Endothelial cell of umbilical vein (primary cell): ENCODE data around the gene CSNK1G2. TPM values are rescaled to one million over a fixed set of nuclear protein-coding genes. Genes with fewer than 3 reads are reported as not detected.

Experiments
- BruUV-seq: library from RNA; stranded (reverse); fragments of 400-500 nt; replicated peaks from 2 replicates; lab custom pipeline; 2021; lab: Mats Ljungman, UMichigan
- CTCF ChIA-PET: fragments of 300-600, 350-600 bp; sonication (Branson Sonifier 250); formaldehyde crosslinking; loops from one replicate; lab custom pipeline; 2021; ENCODE audit warnings: antibody characterized with exemption, inconsistent platforms; lab: Charles Lee
- POLR2A ChIA-PET: fragments of 300-600, 350-600 bp; sonication (Branson Sonifier 250); formaldehyde crosslinking; loops from one replicate; lab custom pipeline; 2021; ENCODE audit warnings: antibody characterized with exemption, inconsistent platforms; lab: Charles Lee
- DNase-seq: peaks from one replicate; pipeline ENCODE4 v3.0.0-alpha.2; 2011; ENCODE audit warnings: low read depth, low spot score
- FAIRE-seq: peaks from 2 replicates; lab custom pipeline; 2011; peaks lifted over from hg19 to GRCh38; lab: Jason Lieb, UNC
- H2AFZ ChIP-seq: 2 replicates; pipeline ENCODE4 v1.6.0; 2012; ENCODE audit warnings: low read depth, low read length, control low read depth, inconsistent platforms
- H3K27ac ChIP-seq: 2 replicates; pipeline ENCODE4 v1.5.1; 2011; ENCODE audit warnings: low read depth, mild to moderate bottlenecking, control low read depth, low read length, moderate library complexity; ENCODE audit not compliant: insufficient read depth
- H3K27me3 ChIP-seq, 2 experiments: 2 replicates each; pipeline versions ENCODE4 v1.6.0 to v1.6.1; 2011; ENCODE audit warnings: low read length in 2 of 2, mixed read lengths in 1 of 2; ENCODE audit not compliant: control insufficient read depth in 2 of 2, insufficient read depth in 2 of 2
- H3K36me3 ChIP-seq, 2 experiments: 2 replicates in 1 of 2; 3 replicates in 1 of 2; pipeline ENCODE4 v1.5.1; 2011; ENCODE audit warnings: low read length in 2 of 2, mild to moderate bottlenecking in 1 of 2, moderate library complexity in 1 of 2; ENCODE audit not compliant: control insufficient read depth in 2 of 2, insufficient read depth in 2 of 2; ENCODE audit errors: extremely low read depth in 1 of 2
- H3K4me1 ChIP-seq: 3 replicates; pipeline ENCODE4 v1.5.1; 2011; ENCODE audit warnings: mild to moderate bottlenecking, low read length; ENCODE audit not compliant: control insufficient read depth, insufficient read depth; ENCODE audit errors: extremely low read depth
- H3K4me2 ChIP-seq: 2 replicates; pipeline ENCODE4 v1.6.1; 2011; ENCODE audit warnings: low read length, control low read depth, mixed read lengths; ENCODE audit not compliant: insufficient read depth
- H3K4me3 ChIP-seq, 3 experiments: fragments of 200-600 bp in 1 of 3; sonication (generic), shearing (Covaris generic) in 1 of 3; replicated peaks in 1 of 3; 2 replicates each; pipeline ENCODE4 v1.5.1; 2011 to 2016; ENCODE audit warnings: control low read depth in 3 of 3, low read length in 3 of 3, mild to moderate bottlenecking in 2 of 3, inconsistent platforms in 1 of 3, low read depth in 1 of 3, moderate library complexity in 1 of 3; ENCODE audit not compliant: insufficient read depth in 1 of 3
- H3K79me2 ChIP-seq: 2 replicates; pipeline ENCODE4 v1.6.0; 2012; ENCODE audit warnings: low read length, inconsistent platforms; ENCODE audit not compliant: control insufficient read depth, insufficient read depth
- H3K9ac ChIP-seq: replicated peaks from 2 replicates; pipeline ENCODE3; 2011; ENCODE audit warnings: low read length, control low read depth; ENCODE audit not compliant: insufficient read depth; ENCODE audit errors: extremely low read depth
- H3K9me1 ChIP-seq: replicated peaks from 3 replicates; pipeline ENCODE4 v1.6.0; 2011; ENCODE audit warnings: mild to moderate bottlenecking, low read length; ENCODE audit not compliant: control insufficient read depth, insufficient read depth; ENCODE audit errors: extremely low read depth
- H3K9me3 ChIP-seq: replicated peaks from 2 replicates; pipeline ENCODE4 v1.5.1; 2012; ENCODE audit warnings: low read length, inconsistent platforms; ENCODE audit not compliant: control insufficient read depth, insufficient read depth
- H4K20me1 ChIP-seq: replicated peaks from 2 replicates; pipeline ENCODE3; 2011; ENCODE audit warnings: mild to moderate bottlenecking, low read length; ENCODE audit not compliant: control insufficient read depth, insufficient read depth; ENCODE audit errors: extremely low read depth
- CTCF ChIP-seq, 2 donors: IDR thresholded peaks; 1 replicate in 1 of 2; 2 replicates in 1 of 2; pipeline ENCODE4 v1.5.1; 2011; ENCODE audit warnings: low read length in 2 of 2, mild to moderate bottlenecking in 2 of 2, moderate library complexity in 2 of 2, control low read depth in 1 of 2, inconsistent platforms in 1 of 2, low read depth in 1 of 2; ENCODE audit not compliant: insufficient read depth in 1 of 2; ENCODE audit errors: extremely low read depth in 1 of 2
- EZH2 ChIP-seq: IDR thresholded peaks from 2 replicates; pipeline ENCODE4 v1.6.1; 2012; ENCODE audit warnings: borderline replicate concordance, low read depth, mild to moderate bottlenecking, moderate library complexity, low read length, inconsistent platforms; ENCODE audit not compliant: severe bottlenecking
- FOS ChIP-seq: IDR thresholded peaks from 2 replicates; pipeline ENCODE4 v1.6.1; 2011; ENCODE audit warnings: mild to moderate bottlenecking, low read length, moderate library complexity, borderline replicate concordance; ENCODE audit not compliant: insufficient read depth
- GATA2 ChIP-seq: IDR thresholded peaks from 2 replicates; pipeline ENCODE4 v1.7.0; 2011; ENCODE audit warnings: low read depth, mild to moderate bottlenecking, moderate library complexity, mixed read lengths, low read length; ENCODE audit not compliant: insufficient read length, insufficient read depth
- JUN ChIP-seq: IDR thresholded peaks from 2 replicates; pipeline ENCODE4 v1.6.1; 2011; ENCODE audit warnings: borderline replicate concordance, low read depth; ENCODE audit not compliant: insufficient read length, insufficient read depth
- MYC ChIP-seq: IDR thresholded peaks from one replicate; pipeline ENCODE4 v1.6.1; 2011; ENCODE audit warnings: mild to moderate bottlenecking, low read depth, low read length
- POLR2A ChIP-seq: IDR thresholded peaks from 2 replicates; pipeline ENCODE4 v1.6.1; 2012; ENCODE audit warnings: low read depth, mild to moderate bottlenecking, control low read depth, low read length
- POLR2AphosphoS5 ChIP-seq: IDR thresholded peaks from 2 replicates; pipeline ENCODE4 v1.6.1; 2012; ENCODE audit warnings: low read depth, mild to moderate bottlenecking, control low read depth, low read length, moderate library complexity; ENCODE audit not compliant: insufficient read depth
- dilution Hi-C: fragments of 300-500 bp; cut with MboI; formaldehyde crosslinking; loops from one replicate; pipeline ENCODE4 v1.15.0; 2019; ENCODE audit warnings: low sequenced_read_pairs; ENCODE audit not compliant: extremely low pct_ligation_motif_present
- intact Hi-C: fragments of 100-400 bp; cut with micrococcal nuclease; formaldehyde crosslinking; loops from one replicate; pipeline ENCODE4 v1.10.0; 2022
- polyA plus RNA-seq, 4 experiments: library from polyadenylated mRNA; depleted of rRNA in 3 of 4; stranded (reverse) in 3 of 4; unstranded in 1 of 4; fragments of >200 nt; gene quantifications; 2 replicates each; pipeline versions ENCODE4 v1.2.1 to v1.2.3, GENCODE V29; 2011 to 2012; ENCODE audit warnings: missing spikeins in 1 of 4
- total RNA-seq: library from RNA; stranded (reverse); gene quantifications from 2 replicates; pipeline ENCODE4 v1.2.3, GENCODE V29; 2021
- TF ChIP-seq, protein P1 (sequence below): IDR thresholded peaks from 2 replicates; pipeline ENCODE4 v1.6.1; 2011; ENCODE audit not compliant: insufficient read depth, insufficient read length

CSNK1G2 gene
- total and polyA plus RNA-seq, 2 donors (not counting 3 experiments of a cell fraction or from before 2014, with no cell fraction given) = 96.6 to 110 TPM

GRCh38 chr19:1957562-1958248, 16.7 kb downstream of the CSNK1G2 start:
- Histone ChIP-seq H3K9me1 (no peaks in the 10 kb centered on the region), H3K4me3 (no peak overlapping the region), H3K4me2 (no peak overlapping the region), H3K79me2 (peaks cover 63% of the 10 kb centered on the region), H3K27ac (no peak overlapping the region), H4K20me1 (no peaks in the 10 kb centered on the region), H2AFZ (no peak overlapping the region), H3K9ac (no peak overlapping the region), H3K9me3 (no peaks in the 10 kb centered on the region), H3K4me1 (no peaks in the 10 kb centered on the region), H3K36me3 (peaks cover 0 to 11% of the 10 kb centered on the region in 2 experiments), H3K27me3 (no peaks in the 10 kb centered on the region)
- dilution Hi-C loops (no loop called here), intact Hi-C loops (no loop called here)
- DNase-seq (no peak), FAIRE-seq (no peak)
- TF ChIP-seq POLR2A = no peak
- no peak for TF ChIP-seq EZH2
- TF ChIP-seq, protein P1, sequence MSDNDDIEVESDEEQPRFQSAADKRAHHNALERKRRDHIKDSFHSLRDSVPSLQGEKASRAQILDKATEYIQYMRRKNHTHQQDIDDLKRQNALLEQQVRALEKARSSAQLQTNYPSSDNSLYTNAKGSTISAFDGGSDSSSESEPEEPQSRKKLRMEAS = no peak
- TF ChIP-seq JUN = no peak
- no peak for TF ChIP-seq CTCF (IDR thresholded peaks at IDR 0.05; ENCODE audit: extremely low read depth in 1 of 2, insufficient read depth in 1 of 2, low read depth in 1 of 2, low read length in 2 of 2)
- TF ChIP-seq POLR2AphosphoS5 = no peak
- TF ChIP-seq FOS = no peak
- TF ChIP-seq MYC = no peak
- no peak for TF ChIP-seq GATA2
- ChIA-PET CTCF (interaction anchor here (1.6 kb wide), 1 partner anchor 28 kb away, joined by 4 read pairs; no protein-coding TSS in a partner anchor), POLR2A (no interaction called here)
- BruUV-seq = no TSS peak
